ENCODE results near the gene USP12. TPM values are rescaled to one million over a fixed set of nuclear protein-coding genes. Genes with fewer than 3 reads are reported as not detected.

Gene USP12
- total RNA-seq, 5 donors from 2014 or later (not counting 1 experiment from before 2014, with no cell fraction given) = 20.9 to 43.6 (median 21.8) TPM

DNA sequence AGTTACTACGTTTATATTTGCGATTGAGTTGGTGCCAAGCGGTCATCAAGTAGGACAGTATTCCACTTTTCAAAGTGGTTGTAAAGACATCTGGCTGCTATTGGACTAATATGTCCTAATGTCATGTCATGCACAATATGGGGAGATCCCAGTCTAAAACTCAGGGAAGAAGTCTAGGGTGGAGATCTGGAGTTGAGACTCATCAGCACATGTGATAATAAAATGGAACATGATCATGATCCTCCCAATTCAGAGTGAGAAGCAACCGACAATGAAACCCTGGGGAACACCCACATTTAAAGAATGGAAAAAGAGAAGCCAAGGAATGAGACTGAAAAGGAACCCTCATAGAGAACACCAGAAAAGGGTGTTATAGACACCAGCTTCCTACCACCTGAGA, 80.2 kb downstream of the USP12 start:
- no peak overlapping the region for H3K27ac Mint-ChIP-seq
- no peaks in the 10 kb centered on the region for H3K9me3 Mint-ChIP-seq
- H3K9me3 ChIP-seq = no peaks in the 10 kb centered on the region
- no peaks in the 10 kb centered on the region for H3K4me1 Mint-ChIP-seq
- no peaks in the 10 kb centered on the region for H3K27me3 Mint-ChIP-seq
- no peak overlapping the region for H3K27ac ChIP-seq (ENCODE audit: low read length)
- H3K36me3 Mint-ChIP-seq = peaks cover 75% of the 10 kb centered on the region
- no peak overlapping the region for H3K4me3 Mint-ChIP-seq
- WGBS (ENCODE audit: insufficient coverage) = 100% methylated on average over 2 of the region's 4 CpGs
- DNase-seq (no peak), ATAC-seq (replicated peaks in 1 of 4) (no peak)
- H3K4me3 ChIP-seq (ENCODE audit: control insufficient read depth in 1 of 2, extremely low read depth in 1 of 2, low read length in 1 of 2) = no peak overlapping the region
- H3K4me1 ChIP-seq (ENCODE audit: control insufficient read depth in 1 of 2, extremely low read depth in 1 of 2, insufficient read depth in 2 of 2, low read length in 2 of 2) = no peaks in the 10 kb centered on the region
- ChIA-PET CTCF (no interaction called here), POLR2A (no interaction called here)
- peaks cover 5 to 20% of the 10 kb centered on the region in 2 donors for H3K36me3 ChIP-seq (ENCODE audit: control insufficient read depth in 2 of 2, extremely low read depth in 1 of 2, insufficient read depth in 1 of 2, low read length in 1 of 2)
- no peaks in the 10 kb centered on the region for H3K27me3 ChIP-seq (replicated peaks in 1 of 2; ENCODE audit: control insufficient read depth in 2 of 2, extremely low read depth in 1 of 2, insufficient read depth in 2 of 2, low read length in 1 of 2)

DNA sequence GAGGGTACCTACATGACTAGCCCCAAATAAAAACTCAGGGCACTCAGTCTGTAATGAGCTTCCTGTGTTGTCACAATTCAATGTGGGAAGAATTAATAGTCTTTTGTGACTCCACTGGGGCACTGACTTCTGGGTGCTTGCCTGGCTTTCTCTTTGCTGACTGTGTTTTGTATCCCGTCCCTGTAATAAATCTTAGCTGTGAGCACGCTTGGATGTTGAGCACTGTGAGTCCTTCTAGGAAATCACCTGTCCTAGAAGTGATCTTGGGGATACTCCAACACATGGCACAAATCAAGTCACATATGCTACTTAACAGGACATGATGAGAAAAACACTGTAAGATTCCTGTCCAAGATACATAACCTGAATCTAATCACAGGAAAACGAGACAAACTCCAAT, 83.0 kb downstream of the USP12 start:
- ChIA-PET CTCF (no interaction called here), POLR2A (interaction anchor here in 1 of 2 donors (0.5 kb wide), 1 partner anchor 668 kb away, joined by 5 read pairs; no protein-coding TSS in a partner anchor)
- Mint-ChIP-seq H3K27me3 (no peaks in the 10 kb centered on the region), H3K4me1 (peaks cover 0 to under 1% (median 0%) of the 10 kb centered on the region in 3 donors), H3K27ac (no peak overlapping the region), H3K4me3 (no peak overlapping the region), H3K36me3 (peaks cover 65% of the 10 kb centered on the region), H3K9me3 (no peaks in the 10 kb centered on the region)
- 100% methylated on average over 2 of the region's 3 CpGs for WGBS (ENCODE audit: insufficient coverage)
- Histone ChIP-seq H3K4me3 (ENCODE audit: control insufficient read depth in 1 of 2, extremely low read depth in 1 of 2, low read length in 1 of 2) (no peak overlapping the region), H3K27me3 (replicated peaks in 1 of 2; ENCODE audit: control insufficient read depth in 2 of 2, extremely low read depth in 1 of 2, insufficient read depth in 2 of 2, low read length in 1 of 2) (no peaks in the 10 kb centered on the region), H3K36me3 (ENCODE audit: control insufficient read depth in 2 of 2, extremely low read depth in 1 of 2, insufficient read depth in 1 of 2, low read length in 1 of 2) (peaks cover 5 to 22% of the 10 kb centered on the region in 2 donors), H3K27ac (ENCODE audit: low read length) (no peak overlapping the region), H3K9me3 (no peaks in the 10 kb centered on the region), H3K4me1 (ENCODE audit: control insufficient read depth in 1 of 2, extremely low read depth in 1 of 2, insufficient read depth in 2 of 2, low read length in 2 of 2) (no peaks in the 10 kb centered on the region)
- no peak for DNase-seq
- ATAC-seq (replicated peaks in 1 of 4) = no peak

DNA sequence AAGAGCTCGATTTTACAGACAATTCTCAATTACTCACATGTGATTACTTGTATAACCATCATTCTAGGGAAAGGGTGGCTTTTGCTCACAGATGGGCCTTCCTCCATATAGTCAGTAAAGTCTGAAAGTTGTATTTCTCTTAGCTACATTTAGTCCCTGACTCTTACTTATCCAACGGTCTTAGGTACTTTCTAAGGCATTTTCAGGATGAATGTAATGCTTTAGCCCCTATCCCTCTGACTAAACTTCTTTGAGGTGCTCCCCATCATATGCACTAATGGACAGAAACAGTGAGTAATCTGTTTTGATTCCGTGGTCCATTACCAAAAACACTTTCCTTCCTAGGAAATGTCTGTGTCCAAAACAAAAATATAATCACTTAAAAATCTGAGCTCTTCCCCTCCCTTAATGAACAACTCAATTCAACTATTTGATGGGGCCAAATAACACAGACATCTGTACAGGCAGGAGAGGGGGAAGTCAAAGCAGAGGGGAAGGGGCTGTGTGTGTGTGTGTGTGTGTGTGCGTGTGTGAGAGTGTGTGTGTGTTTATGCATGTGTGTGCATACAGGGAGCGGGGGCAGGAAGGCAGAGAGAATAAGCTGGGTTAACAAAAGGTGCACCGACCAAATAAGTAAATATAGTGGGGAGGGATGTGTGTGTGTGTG, 84.9 kb downstream of the USP12 start:
- peaks cover 0 to 7% (median 6%) of the 10 kb centered on the region in 3 donors for H3K4me1 Mint-ChIP-seq
- no peaks in the 10 kb centered on the region for H3K27me3 ChIP-seq (replicated peaks in 1 of 2; ENCODE audit: control insufficient read depth in 2 of 2, extremely low read depth in 1 of 2, insufficient read depth in 2 of 2, low read length in 1 of 2)
- no peaks in the 10 kb centered on the region for H3K27me3 Mint-ChIP-seq
- peaks cover 61% of the 10 kb centered on the region for H3K36me3 Mint-ChIP-seq
- CTCF ChIA-PET = interaction anchor here in 1 of 2 donors (0.6 kb wide), 1 partner anchor 251 kb away, joined by 4 read pairs; no protein-coding TSS in a partner anchor
- no peak overlapping the region for H3K4me3 Mint-ChIP-seq
- DNase-seq = no peak
- no peaks in the 10 kb centered on the region for H3K4me1 ChIP-seq (ENCODE audit: control insufficient read depth in 1 of 2, extremely low read depth in 1 of 2, insufficient read depth in 2 of 2, low read length in 2 of 2)
- no peak overlapping the region for H3K27ac Mint-ChIP-seq
- 86% methylated on average over 3 of the region's 6 CpGs for WGBS (ENCODE audit: insufficient coverage)
- H3K27ac ChIP-seq (ENCODE audit: low read length) = no peak overlapping the region
- no peak for ATAC-seq (replicated peaks in 1 of 4)
- POLR2A ChIA-PET = interaction anchor here in 1 of 2 donors (0.7 kb wide), 1 partner anchor 359 kb away, joined by 14 read pairs; no protein-coding TSS in a partner anchor
- no peaks in the 10 kb centered on the region for H3K9me3 Mint-ChIP-seq
- H3K36me3 ChIP-seq (ENCODE audit: control insufficient read depth in 2 of 2, extremely low read depth in 1 of 2, insufficient read depth in 1 of 2, low read length in 1 of 2) = peaks cover 5 to 29% of the 10 kb centered on the region in 2 donors
- H3K4me3 ChIP-seq (ENCODE audit: control insufficient read depth in 1 of 2, extremely low read depth in 1 of 2, low read length in 1 of 2) = no peak overlapping the region
- no peaks in the 10 kb centered on the region for H3K9me3 ChIP-seq

DNA sequence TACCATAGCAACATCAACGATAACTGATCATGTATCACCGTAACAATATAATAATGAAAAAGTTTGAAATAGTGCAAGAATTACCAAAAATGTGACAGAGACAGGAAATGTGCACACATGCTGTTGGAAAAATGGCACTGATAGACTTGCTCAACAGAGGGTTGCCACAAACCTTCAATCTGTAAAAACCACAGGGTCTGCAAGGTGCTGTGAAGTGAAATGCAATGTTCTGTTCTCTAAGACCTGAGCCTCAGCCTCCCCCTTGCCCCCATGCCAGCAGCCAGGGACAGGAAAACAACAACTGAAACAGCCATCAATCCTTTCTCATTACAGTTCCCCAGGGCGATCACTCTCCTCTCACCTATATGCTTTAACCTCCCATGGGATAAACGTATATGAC, 88.4 kb downstream of the USP12 start:
- DNase-seq (no peak), ATAC-seq (replicated peaks in 1 of 4) (no peak)
- Mint-ChIP-seq H3K36me3 (peaks cover 54% of the 10 kb centered on the region), H3K4me1 (peaks cover 14 to 24% (median 17%) of the 10 kb centered on the region in 3 donors), H3K4me3 (no peak overlapping the region), H3K27me3 (no peaks in the 10 kb centered on the region), H3K9me3 (no peaks in the 10 kb centered on the region), H3K27ac (no peak overlapping the region)
- H3K27me3 ChIP-seq (replicated peaks in 1 of 2; ENCODE audit: control insufficient read depth in 2 of 2, extremely low read depth in 1 of 2, insufficient read depth in 2 of 2, low read length in 1 of 2) = no peaks in the 10 kb centered on the region
- ChIA-PET POLR2A (no interaction called here), CTCF (no interaction called here)
- whole genome bisulfite sequencing (ENCODE audit: insufficient coverage) = 100% methylated on average over 1 of the region's 4 CpGs
- H3K9me3 ChIP-seq = no peaks in the 10 kb centered on the region
- H3K4me3 ChIP-seq (ENCODE audit: control insufficient read depth in 1 of 2, extremely low read depth in 1 of 2, low read length in 1 of 2) = no peak overlapping the region
- H3K4me1 ChIP-seq (ENCODE audit: control insufficient read depth in 1 of 2, extremely low read depth in 1 of 2, insufficient read depth in 2 of 2, low read length in 2 of 2) = no peaks in the 10 kb centered on the region
- H3K36me3 ChIP-seq (ENCODE audit: control insufficient read depth in 2 of 2, extremely low read depth in 1 of 2, insufficient read depth in 1 of 2, low read length in 1 of 2) = peaks cover 0 to 24% of the 10 kb centered on the region in 2 donors
- no peak overlapping the region for H3K27ac ChIP-seq (ENCODE audit: low read length)

DNA sequence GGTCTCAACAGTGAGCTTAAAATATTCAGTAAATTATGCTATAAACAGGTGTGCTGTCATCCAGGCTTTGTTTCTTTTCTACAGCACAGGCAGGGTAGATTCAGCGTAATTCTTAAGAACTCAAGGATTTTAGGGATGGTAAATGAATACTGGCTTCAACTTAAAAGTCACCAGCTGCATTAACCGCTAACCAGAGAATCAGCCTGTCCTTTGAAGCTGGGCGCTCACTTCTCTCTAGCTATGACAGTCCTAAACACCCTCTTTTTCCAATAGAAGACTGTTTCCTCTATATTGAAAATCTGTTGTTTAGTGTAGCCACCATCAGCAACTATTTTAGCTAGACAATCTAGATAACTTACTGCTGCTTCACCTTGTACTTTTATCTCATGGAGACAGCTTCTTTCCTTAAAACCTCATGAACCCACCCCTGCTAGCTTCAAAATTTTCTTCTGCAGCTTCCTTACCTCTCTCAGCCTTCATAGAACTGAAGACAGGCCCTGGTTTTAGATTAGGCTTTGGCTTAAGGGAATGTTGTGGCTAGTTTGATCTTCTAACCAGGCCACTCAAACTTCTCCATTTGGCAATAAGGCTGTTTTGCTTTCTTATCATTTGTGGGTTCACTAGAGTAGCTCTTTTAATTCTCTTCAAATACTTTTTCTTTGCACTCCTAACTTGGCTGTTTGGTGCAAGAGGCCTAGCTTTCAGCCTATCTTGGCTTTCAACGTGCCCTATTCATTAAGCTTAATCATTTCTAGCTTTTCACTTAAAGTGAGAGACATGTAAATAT, 89.5 kb downstream of the USP12 start:
- Histone ChIP-seq H3K27me3 (replicated peaks in 1 of 2; ENCODE audit: control insufficient read depth in 2 of 2, extremely low read depth in 1 of 2, insufficient read depth in 2 of 2, low read length in 1 of 2) (no peaks in the 10 kb centered on the region), H3K4me1 (ENCODE audit: control insufficient read depth in 1 of 2, extremely low read depth in 1 of 2, insufficient read depth in 2 of 2, low read length in 2 of 2) (no peaks in the 10 kb centered on the region), H3K4me3 (ENCODE audit: control insufficient read depth in 1 of 2, extremely low read depth in 1 of 2, low read length in 1 of 2) (no peak overlapping the region), H3K9me3 (no peaks in the 10 kb centered on the region), H3K36me3 (ENCODE audit: control insufficient read depth in 2 of 2, extremely low read depth in 1 of 2, insufficient read depth in 1 of 2, low read length in 1 of 2) (peaks cover 0 to 18% of the 10 kb centered on the region in 2 donors), H3K27ac (ENCODE audit: low read length) (no peak overlapping the region)
- CTCF ChIA-PET = interaction anchor here in 1 of 2 donors (0.6 kb wide), 1 partner anchor 129 kb away, joined by 3 read pairs; no protein-coding TSS in a partner anchor
- Mint-ChIP-seq H3K9me3 (no peaks in the 10 kb centered on the region), H3K27me3 (no peaks in the 10 kb centered on the region), H3K4me3 (no peak overlapping the region), H3K36me3 (peaks cover 51% of the 10 kb centered on the region), H3K27ac (no peak overlapping the region), H3K4me1 (peaks cover 15 to 25% (median 17%) of the 10 kb centered on the region in 3 donors)
- ATAC-seq (replicated peaks in 1 of 4) (no peak), DNase-seq (no peak)
- WGBS (ENCODE audit: insufficient coverage) = no CpG with 5 or more reads among the region's 4 CpGs
- POLR2A ChIA-PET = interaction anchor here (0.6 to 0.8 kb wide), 3 partner anchors 11 to 46 kb away, joined by 3 to 4 read pairs (median 4); no protein-coding TSS in a partner anchor

DNA sequence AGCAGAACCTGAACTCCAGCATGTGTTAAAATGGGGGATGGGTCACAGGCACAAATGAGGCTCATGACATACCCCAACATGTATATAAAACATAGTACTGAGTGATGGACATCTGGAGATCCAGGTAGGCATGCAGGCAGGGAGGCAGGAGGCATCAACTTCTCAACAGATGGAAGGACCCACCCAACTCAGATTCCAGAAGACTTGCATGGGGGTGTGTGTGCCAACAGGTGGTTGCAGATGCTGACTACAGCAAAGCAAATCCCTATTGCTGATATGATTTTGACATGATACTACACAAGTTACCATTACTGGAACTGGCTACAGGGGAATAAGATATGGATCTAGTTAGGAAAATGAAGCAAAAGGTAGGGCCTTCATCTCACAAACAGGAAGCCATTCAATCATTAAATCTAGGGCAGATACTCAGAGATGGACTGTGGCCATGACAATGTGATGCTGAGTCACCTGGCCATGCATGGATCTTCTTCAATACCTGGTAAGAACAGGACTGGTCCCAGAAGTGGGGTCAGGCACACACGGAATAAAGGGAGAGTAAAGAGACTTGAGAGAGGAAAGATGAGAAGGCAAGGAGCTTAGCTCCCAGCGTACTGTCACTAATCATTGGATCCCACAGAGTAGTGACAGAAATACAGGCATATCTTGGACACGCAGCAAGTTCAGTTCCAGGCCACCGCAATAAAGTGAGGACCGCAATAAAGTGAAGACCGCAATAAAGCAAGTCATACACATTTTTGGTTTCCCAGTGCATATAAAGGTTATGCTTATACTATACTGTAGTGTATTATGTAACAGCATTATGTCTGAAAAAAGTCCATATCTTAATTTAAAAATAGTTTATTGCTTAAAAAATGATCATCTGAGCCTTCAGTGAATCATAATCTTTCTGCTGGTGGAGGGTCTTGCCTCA, 91.3 kb downstream of the USP12 start:
- no peak overlapping the region for H3K4me3 ChIP-seq (ENCODE audit: control insufficient read depth in 1 of 2, extremely low read depth in 1 of 2, low read length in 1 of 2)
- no peak for ATAC-seq (replicated peaks in 1 of 4)

More for the DNA sequence above, 91.3 kb downstream of the USP12 start:
- Mint-ChIP-seq H3K36me3 (peaks cover 44% of the 10 kb centered on the region), H3K9me3 (no peaks in the 10 kb centered on the region), H3K27ac (no peak overlapping the region), H3K4me3 (no peak overlapping the region), H3K27me3 (no peaks in the 10 kb centered on the region), H3K4me1 (peaks cover 16 to 25% (median 17%) of the 10 kb centered on the region in 3 donors)
- Histone ChIP-seq H3K9me3 (no peaks in the 10 kb centered on the region), H3K36me3 (ENCODE audit: control insufficient read depth in 2 of 2, extremely low read depth in 1 of 2, insufficient read depth in 1 of 2, low read length in 1 of 2) (peaks cover 0 to 10% of the 10 kb centered on the region in 2 donors), H3K27ac (ENCODE audit: low read length) (no peak overlapping the region), H3K4me1 (ENCODE audit: control insufficient read depth in 1 of 2, extremely low read depth in 1 of 2, insufficient read depth in 2 of 2, low read length in 2 of 2) (no peaks in the 10 kb centered on the region), H3K27me3 (replicated peaks in 1 of 2; ENCODE audit: control insufficient read depth in 2 of 2, extremely low read depth in 1 of 2, insufficient read depth in 2 of 2, low read length in 1 of 2) (no peaks in the 10 kb centered on the region)
- DNase-seq = no peak
- ChIA-PET POLR2A (no interaction called here), CTCF (no interaction called here)
- WGBS (ENCODE audit: insufficient coverage) = 100% methylated on average over 3 of the region's 6 CpGs
